NB4 (cell line): ENCODE data around the gene HOXA6.

Source experiments
- CTCF ChIP-seq: IDR thresholded peaks from one replicate; pipeline ENCODE4 v1.5.1; 2012; ENCODE audit warnings: low read depth, low read length
- MAX ChIP-seq: IDR thresholded peaks from 2 replicates; pipeline ENCODE4 v1.6.1; 2011; ENCODE audit warnings: low read depth, low read length
- POLR2A ChIP-seq: IDR thresholded peaks from 2 replicates; pipeline ENCODE4 v1.6.1; 2011; ENCODE audit warnings: mild to moderate bottlenecking; ENCODE audit not compliant: insufficient read length; ENCODE audit errors: extremely low read depth

- TF ChIP-seq CTCF (no peak), MAX (no peak), POLR2A (no peak)
Observed at GRCh38 chr7:27164367-27165088, 17.0 kb upstream of the HOXA6 start.
